Cardiac fibroblast (primary cell): Measurements from ENCODE around the gene PRSS12.

Source experiments
- DNase-seq, 2 donors: peaks; one replicate each; pipeline versions ENCODE4 v3.0.0 to v3.0.0-alpha.2; 2010; ENCODE audit warnings: low read depth in 2 of 2
- H3K4me3 ChIP-seq, 2 donors: replicated peaks in 1 of 2; 1 replicate in 1 of 2; 2 replicates in 1 of 2; pipeline ENCODE4 v1.5.1; 2011; ENCODE audit warnings: low read depth in 2 of 2, low read length in 2 of 2, mild to moderate bottlenecking in 2 of 2, moderate library complexity in 1 of 2
- CTCF ChIP-seq: IDR thresholded peaks from one replicate; pipeline ENCODE4 v1.5.1; 2011; ENCODE audit warnings: low read depth, mild to moderate bottlenecking, low read length, inconsistent platforms

The PRSS12 gene

GRCh38 chr4:118350961-118351360 is 1.8 kb downstream of the PRSS12 start:
- DNase-seq = no peak
- no peak overlapping the region for H3K4me3 ChIP-seq
- TF ChIP-seq CTCF = no peak

- no peak for TF ChIP-seq CTCF
- no peak for DNase-seq
- no peak overlapping the region for H3K4me3 ChIP-seq
These were observed 3.9 kb downstream of the PRSS12 start for GRCh38 chr4:118348886-118349285.

- no peak for DNase-seq
- no peak for TF ChIP-seq CTCF
- H3K4me3 ChIP-seq = no peak overlapping the region
These were observed 6.3 kb downstream of the PRSS12 start for GRCh38 chr4:118346495-118346894.

GRCh38 chr4:118345813-118346212 is 7.0 kb downstream of the PRSS12 start:
- no peak for TF ChIP-seq CTCF
- no peak overlapping the region for H3K4me3 ChIP-seq
- DNase-seq = peak in 1 of 2 donors; percentile 21

GRCh38 chr4:118344801-118345200 is 8.0 kb downstream of the PRSS12 start:
- no peak for TF ChIP-seq CTCF
- H3K4me3 ChIP-seq = no peak overlapping the region
- DNase-seq = no peak

GRCh38 chr4:118343501-118343900 is 9.3 kb downstream of the PRSS12 start:
- TF ChIP-seq CTCF = no peak
- no peak for DNase-seq
- H3K4me3 ChIP-seq = no peak overlapping the region

GRCh38 chr4:118340109-118340508 is 12.7 kb downstream of the PRSS12 start:
- H3K4me3 ChIP-seq = no peak overlapping the region
- no peak for DNase-seq
- no peak for TF ChIP-seq CTCF
